HG02840 (cell line): ENCODE measurements around the gene OBSCN.

ENCODE experiments used
- ATAC-seq: cut with Tn5 transposase; IDR thresholded peaks from one replicate; pipeline ENCODE4 v1.9.1; 2021; ENCODE audit warnings: mild to moderate bottlenecking, moderate library complexity, moderate number of reproducible peaks; ENCODE audit not compliant: unreplicated experiment, low FRiP score

OBSCN gene

GRCh38 chr1:228405200-228405978 is 197.5 kb downstream of the OBSCN start:
- no peak for ATAC-seq

- ATAC-seq = no peak
Observed at GRCh38 chr1:228405979-228406228, 198.1 kb downstream of the OBSCN start.

- no peak for ATAC-seq
Observed at GRCh38 chr1:228407106-228408040, 199.5 kb downstream of the OBSCN start.

- no peak for ATAC-seq
Observed at GRCh38 chr1:228408041-228408868, 200.4 kb downstream of the OBSCN start.

DNA sequence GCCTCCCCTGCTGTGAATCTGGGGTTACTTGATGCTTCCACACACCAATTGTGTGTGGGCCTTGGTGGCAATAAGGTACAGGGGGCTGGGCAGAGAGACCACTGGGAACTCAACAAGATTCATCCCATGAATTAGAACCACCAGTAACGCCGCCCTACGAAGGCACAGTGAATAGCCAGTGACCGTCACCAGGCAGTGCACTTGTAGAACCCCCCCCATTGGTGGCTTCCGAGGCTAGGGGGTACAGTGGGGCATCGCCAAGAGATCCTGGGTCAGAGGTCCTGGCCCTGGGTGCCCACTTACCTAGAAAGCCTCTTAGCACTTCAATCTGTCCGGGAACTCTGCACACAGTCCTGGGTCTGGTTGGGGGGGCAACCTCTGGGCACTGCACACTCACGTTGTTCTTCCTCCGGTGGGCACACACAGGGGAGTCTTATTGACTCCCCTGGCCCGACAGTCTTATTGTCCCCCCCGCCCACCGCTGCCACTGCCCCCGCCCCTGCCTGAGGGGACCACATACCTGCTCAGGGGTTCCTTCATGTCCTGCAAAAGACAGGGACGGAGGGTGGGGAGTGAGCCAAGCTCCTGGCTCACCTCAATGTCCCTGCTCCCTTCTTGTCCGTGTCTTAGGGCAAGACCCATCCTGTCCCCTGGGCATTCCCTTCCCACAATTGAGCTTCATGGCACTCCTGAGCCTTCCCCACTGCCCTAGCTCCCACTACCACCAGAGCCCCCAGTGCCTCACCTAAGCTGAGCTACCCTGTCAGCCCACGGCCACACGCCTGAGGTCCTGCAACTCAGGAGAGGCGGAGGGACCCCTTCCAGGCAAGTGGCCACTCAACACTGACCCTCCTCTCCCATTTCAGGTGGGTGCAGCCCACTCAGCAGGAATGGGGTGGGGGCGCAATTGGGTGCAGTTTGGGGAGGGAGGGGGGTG is 201.3 kb downstream of the OBSCN start:
- ATAC-seq = no peak

DNA sequence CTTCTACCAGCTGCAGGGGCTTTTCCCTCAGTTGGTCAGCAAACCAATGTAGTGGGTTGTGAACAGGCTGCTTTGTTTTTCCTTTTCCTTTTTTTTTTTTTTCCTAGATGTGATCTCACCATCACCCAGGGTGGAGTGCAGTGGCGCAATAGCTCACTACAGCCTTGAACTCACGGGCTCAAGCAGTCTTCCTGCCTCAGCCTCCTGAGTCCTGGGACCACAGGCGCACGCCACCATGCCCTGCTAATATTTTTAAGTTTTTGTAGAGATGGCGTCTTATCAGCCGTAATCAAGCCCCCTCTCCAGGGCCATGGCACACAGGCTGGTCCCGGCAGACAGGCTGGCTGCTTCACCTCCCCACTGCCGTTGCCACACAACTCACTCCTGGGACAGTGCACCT is 202.2 kb downstream of the OBSCN start:
- no peak for ATAC-seq

DNA sequence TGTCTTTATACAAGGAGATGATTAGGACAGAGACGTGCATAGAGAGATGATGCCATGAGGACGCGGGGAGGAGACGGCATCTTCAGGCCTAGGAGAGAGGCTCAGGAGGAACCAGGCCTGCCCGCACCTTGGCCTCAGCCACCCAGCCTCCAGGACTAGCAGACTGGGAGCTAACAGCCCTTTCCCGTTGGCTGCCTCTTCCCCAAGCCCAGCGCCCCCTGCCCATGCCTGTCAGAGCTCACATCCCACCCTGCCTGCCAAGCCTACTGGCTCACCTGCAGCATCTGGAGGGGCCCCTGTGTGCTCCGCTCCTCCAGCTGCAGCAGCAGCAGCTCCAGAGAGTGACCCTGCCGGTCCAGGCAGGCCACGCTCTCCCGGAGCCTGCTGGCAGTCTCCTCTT is 202.8 kb downstream of the OBSCN start:
- ATAC-seq = no peak

GRCh38 chr1:228411121-228411520 is 203.3 kb downstream of the OBSCN start:
- no peak for ATAC-seq

DNA sequence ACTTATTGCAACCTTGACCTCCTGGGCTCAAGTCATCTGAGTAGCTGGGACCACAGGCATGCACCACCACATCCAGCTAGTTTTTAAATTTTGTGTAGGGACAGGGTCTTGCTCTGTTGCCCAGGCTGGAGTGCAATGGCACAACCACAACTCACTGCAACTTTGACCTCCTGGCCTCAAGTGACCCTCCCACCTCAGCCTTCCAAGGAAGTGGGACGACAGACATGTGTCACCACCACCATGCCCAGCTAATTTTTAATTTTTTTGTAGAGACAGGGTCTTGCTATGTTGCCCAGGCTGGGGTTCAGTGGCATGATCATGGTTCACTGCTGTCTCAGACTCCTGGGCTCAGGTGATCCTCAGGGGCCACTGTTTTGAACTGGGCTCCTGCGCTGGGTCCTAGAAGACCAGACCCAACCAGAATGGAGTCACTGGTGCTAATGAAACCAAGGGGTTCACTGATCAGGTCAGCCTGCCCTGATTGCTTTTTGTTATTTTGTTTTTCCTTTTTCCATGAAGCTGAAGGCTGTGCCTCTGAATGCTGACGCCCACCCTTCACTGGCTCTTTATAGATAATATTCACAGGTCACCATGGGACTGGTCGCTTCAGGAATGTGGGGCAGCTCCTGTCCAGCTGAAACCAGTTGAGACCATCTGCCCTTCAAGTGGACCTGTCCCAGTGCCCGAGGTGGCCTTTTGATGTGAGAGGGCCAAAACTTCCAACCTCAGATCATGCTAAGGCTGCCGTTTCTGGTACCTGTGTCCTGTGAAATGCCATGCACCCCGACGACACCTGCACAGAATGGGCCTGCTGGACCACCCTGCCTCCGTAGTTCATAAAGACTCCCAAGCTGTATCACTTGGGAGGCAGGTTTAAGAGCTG is 203.9 kb downstream of the OBSCN start:
- no peak for ATAC-seq

GRCh38 chr1:228413241-228414010 is 205.6 kb downstream of the OBSCN start:
- no peak for ATAC-seq

DNA sequence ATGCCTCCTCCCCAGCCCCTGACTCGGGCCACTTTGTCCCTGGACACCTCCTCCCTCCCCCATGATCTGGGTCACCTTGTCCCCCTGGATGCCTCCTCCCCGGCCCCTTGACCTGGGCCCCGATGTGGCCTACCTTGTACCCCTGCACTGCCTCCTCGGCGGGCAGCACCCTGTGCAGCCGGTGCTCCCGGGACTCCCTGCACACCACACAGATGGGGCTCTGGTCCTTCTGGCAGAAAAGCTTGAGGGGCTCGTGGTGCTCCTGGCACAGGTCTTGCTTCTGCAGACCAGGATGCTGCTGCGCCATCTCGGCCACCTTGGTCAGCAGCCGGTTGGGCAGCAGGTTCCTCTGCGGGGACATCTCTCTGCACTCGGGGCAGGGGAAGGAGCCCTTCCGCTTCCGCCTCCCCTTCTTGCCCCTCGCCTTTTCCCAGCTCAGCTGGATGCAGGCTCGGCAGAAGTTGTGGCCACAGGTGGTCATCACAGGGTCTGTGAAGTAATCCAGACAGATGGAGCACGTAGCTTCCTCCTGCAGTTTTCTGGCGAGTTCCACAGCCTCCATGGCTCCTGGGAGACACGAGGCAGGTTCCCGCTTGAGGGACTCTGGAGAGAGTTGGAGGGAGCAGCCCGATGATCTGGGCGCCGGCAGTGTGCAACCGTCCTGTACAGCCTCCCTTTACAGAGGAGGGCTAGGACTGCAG is 206.8 kb downstream of the OBSCN start:
- no peak for ATAC-seq

GRCh38 chr1:228415221-228415620 is 207.4 kb downstream of the OBSCN start:
- ATAC-seq = no peak

- ATAC-seq = no peak
Observed at GRCh38 chr1:228415853-228416216, 208.0 kb downstream of the OBSCN start.

GRCh38 chr1:228416217-228416933 is 208.5 kb downstream of the OBSCN start, which contains the start of gene TRIM17:
Gene TRIM17 (minus strand): TSS chr1:228416861. CDS start chr1:228415072, 1,789 bp downstream.
- ATAC-seq = no peak

GRCh38 chr1:228417061-228417460 is 209.2 kb downstream of the OBSCN start:
- ATAC-seq = no peak

GRCh38 chr1:228417483-228418203 is 209.8 kb downstream of the OBSCN start:
- ATAC-seq = no peak
